Stimulated activated CD4-positive, alpha-beta T cell treated with anti-CD3 and anti-CD28 coated beads, Interleukin-4, amount 100 ng/mL, for 24 hours (primary cell): Measurements from ENCODE around the gene STOX2.

Experiments used
- DNase-seq: peaks from one replicate; pipeline ENCODE4 v3.0.0-alpha.2; 2020

Gene STOX2

DNA sequence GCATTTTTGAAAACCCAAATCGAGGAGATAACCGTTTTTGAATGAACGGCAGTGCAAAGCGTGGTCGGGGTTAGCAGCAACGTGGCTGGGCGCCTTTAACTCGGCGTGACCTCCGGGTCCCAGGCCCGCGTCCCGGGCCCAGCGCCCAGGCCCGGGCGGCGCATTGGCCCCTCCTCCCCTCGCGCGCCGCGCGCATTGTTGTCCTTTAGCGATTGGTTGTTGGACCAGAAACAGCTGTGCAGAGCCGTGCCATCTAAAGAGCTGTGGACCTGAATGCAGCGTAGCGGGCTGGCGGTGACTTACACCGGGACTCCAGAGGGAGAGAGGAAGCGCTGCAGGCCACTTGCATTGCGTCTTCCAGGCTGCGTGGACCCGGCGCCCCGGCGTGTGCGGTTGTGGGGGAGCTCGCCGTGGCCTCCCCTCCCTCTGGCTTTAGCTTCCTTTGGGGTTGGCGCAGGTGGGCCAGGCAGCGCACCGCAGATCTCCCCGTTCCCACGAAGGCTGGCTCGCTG is at the start of gene STOX2:
Gene STOX2, plus strand, starts transcription at position 227 of the 512 bp plus-strand sequence. CDS start 1,484 bp downstream, outside the sequence.
- no peak for DNase-seq

- DNase-seq, result no peak
Measured at GRCh38 chr4:183855323-183856190, 49.5 kb upstream of the STOX2 start.

DNA sequence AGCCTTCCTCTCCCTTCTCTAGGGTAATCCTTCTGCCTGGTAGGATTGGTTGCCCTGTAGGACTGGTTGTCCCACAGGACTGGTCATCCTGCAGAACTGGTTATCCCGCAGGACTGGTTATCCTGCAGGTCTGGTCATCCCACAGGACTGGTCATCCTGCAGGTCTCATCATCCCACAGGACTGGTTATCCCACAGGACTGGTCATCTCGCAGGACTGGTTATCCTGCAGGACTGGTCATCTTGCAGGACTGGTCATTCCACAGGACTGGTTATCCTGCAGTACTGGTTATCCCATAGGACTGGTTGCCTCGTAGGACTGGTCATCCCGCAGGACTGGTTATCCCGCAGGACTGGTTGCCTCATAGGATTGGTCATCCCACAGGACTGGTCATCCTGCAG is 48.1 kb upstream of the STOX2 start:
- DNase-seq, result no peak

DNA sequence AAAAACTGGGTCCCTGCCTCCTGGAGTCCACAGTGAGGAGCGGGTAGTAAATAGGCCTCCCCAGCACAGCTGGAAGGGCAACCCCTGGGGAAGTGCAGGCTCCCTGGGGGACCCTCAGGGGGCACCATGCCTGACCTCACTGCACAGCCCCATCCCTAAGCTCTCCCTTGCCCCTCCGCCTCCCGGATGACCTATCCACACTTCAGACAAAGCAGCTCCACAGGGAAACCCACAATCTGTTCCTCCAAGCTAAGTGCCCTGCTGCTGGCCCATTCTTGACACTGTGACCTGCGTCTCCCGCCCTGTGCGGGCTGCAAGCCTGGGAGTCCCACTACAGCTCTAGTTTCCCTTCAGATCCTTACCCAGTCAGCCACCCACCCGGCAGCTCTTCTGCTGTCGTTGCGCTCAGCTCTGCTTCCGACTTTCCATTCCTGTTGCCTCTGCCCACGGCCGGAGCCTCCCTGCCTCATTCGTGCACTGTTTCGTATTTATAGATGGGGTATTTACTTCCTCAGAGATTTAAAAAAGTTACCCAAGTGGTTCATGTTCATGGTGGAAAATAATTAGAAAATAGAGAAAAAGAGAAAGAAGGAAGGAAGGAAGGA is 47.0 kb upstream of the STOX2 start:
- no peak for DNase-seq

DNA sequence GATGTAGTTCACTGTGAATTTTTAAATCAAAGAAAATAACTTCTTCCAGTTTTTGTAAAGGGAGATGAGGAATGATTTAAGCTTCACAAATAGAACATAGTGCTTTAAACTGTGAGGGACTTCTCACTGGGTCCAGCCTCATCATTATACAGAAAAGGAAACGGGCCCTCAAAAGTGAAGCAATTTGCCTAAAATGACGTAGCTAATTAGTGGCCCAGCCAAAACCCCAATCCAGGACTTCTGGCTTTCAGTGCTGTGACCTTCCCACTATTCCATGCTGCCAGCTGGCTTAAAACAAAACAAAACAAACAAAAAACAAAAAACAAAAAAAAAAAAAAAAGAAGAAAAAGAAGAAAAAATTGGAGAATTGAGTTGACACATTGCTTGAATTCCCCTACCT is 45.0 kb upstream of the STOX2 start:
- no peak for DNase-seq

GRCh38 chr4:183860731-183861130 is 44.4 kb upstream of the STOX2 start:
- DNase-seq, result no peak

GRCh38 chr4:183861426-183861825 is 43.7 kb upstream of the STOX2 start:
- no peak for DNase-seq

- no peak for DNase-seq
Measured at GRCh38 chr4:183863155-183863825, 41.8 kb upstream of the STOX2 start.

DNA sequence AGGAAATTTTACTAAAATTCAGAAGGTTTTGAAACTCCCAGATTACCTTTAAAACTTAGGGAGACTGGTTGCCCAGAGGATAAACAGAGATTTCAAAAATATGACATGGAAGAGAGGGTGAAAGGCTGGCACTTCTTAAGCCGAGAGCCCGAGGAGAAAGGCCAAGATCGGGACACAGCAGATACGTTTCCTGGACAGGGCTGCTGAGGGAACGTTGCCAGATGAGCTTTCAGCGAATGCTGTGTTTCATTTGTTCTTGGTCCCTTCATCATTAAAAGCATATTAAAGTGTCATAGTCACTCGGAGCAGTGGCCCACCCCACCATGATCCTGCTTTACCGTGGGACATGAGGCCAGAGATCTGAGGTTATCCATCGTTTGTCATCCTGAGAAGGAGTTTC is 37.9 kb upstream of the STOX2 start:
- no peak for DNase-seq

- DNase-seq, result no peak
Measured at GRCh38 chr4:183870997-183871396, 34.1 kb upstream of the STOX2 start.

GRCh38 chr4:183871581-183871980 is 33.5 kb upstream of the STOX2 start:
- DNase-seq, result no peak

DNA sequence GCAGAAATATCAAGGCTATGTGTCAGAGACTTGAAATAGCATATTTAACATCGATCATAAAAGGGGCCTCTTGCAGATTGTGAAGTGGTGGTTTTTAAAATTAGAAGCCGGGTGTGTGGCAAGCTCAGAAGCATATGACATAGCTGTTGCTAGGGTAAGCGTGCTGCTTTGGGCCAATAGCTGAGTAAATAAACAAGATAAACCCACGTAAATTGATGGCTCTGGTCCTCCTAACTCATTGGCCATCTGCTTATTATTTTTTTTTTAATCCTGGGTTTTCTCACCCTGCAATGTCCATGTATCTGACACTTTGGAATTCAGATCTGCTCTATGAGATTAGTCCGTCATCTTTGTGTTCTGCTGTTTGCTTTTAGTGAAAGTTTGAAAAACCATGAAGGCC is 32.6 kb upstream of the STOX2 start:
- DNase-seq, result no peak

DNA sequence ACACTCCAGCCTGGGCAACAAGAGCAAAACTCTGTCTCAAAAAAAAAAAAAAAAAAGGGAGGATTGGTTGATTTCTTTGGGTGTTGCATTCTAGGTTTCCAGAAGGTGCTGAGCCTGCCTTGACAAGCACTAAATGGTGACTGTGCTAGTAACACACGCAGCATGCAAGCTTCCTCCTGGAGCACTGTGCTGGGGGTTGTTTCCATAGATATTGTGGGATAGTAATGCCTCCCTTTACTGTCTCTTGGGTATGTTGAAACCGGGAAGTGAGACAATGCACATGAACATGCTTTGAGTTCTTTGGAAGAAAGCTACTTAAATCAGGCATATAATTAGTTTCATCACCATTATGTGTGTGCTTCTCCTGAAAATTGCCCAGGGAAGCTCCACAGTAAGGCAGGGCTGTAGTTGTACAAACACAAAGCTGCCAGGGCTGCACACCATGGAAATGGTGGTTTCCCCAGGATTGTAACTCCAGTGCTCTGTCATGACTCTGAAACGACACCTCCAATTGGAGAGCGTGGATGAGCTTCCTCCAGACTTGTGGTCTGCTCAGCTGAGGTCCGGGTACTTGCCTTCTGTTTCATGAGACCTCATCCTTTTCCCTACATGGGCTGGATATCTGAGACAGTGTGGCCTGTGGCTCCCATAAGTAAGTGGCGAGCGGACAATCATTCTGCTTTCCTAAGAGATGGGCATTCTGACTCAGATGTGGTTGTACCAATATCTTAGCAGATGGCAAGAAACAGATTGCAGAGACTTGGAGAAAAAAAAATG is 31.5 kb upstream of the STOX2 start:
- no peak for DNase-seq

DNA sequence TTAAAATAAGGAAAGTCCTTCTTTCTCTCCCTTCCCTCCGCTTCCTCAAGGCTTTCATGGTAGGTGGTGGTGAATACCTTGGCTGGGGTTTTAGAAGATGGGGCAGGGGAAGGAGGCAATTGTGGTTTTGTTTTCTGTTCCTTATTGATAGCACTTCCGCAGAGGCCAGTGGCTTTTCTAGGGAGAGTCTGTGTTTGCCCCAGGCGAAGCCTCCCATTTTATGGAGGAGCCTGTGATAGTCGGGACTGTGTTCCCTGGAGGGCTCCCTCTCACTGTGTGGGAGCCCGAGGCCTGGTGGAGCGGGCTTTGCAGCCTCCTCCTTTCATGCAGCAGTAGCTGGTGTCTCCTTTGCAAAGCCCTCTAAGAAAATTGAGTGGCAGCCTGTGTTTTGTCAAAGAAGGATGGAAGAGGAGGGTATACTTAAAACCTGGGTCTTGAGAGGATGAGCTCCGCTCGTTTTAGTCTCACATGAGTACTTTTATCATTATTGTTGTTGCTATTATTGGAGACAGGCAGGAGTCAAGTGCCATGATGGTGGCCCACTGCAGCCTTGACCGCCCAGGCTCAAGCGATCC is 29.8 kb upstream of the STOX2 start:
- no peak for DNase-seq

- DNase-seq, result no peak
Measured at GRCh38 chr4:183876268-183876934, 28.7 kb upstream of the STOX2 start.

- no peak for DNase-seq
Measured at GRCh38 chr4:183878251-183878970, 26.7 kb upstream of the STOX2 start.

DNA sequence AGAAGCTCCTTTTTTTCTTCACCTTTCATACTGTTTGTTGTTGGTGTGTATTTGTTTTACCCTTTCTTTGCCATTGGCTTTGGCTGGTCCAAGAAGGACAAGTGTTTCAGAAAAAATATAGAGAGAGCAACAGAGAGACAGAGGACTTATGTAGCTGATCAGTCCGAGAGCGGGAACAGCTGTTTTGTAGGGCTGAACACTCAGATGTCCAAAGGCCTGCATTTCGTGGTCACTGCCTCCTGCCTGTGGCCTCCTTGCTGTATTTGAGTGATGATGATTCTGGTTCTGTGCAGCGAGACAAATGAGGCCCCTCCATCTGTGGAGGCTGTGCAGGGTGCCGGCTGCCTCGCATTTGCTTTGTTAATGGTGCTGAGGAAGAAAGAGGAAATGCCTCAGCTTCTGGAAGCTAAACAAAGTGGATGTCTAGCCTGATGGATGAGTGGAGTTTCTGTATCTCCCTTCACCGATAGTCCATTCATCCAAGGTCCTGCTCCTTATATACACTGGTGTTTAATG is 19.8 kb upstream of the STOX2 start:
- no peak for DNase-seq

DNA sequence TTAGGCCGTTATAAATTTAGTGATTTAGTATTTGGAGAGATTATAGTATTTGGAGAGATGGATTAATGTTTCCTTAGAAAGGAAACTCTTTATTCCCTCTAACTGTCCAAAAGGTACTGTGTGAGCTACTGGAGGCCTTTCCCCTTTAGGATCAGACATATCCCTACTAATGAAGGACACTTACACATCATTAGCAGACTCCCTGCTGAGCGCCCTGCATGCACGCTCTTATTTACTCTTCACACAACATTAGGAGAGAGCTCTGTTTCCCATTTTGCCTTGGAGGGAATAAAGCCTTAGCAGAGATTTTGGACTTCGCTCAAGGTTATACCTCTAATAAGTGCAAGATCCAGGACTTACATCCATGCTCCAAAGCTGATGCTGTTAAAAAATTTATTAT is 17.8 kb upstream of the STOX2 start:
- DNase-seq, result no peak

- DNase-seq, result no peak
Measured at GRCh38 chr4:183888564-183888963, 16.5 kb upstream of the STOX2 start.

DNA sequence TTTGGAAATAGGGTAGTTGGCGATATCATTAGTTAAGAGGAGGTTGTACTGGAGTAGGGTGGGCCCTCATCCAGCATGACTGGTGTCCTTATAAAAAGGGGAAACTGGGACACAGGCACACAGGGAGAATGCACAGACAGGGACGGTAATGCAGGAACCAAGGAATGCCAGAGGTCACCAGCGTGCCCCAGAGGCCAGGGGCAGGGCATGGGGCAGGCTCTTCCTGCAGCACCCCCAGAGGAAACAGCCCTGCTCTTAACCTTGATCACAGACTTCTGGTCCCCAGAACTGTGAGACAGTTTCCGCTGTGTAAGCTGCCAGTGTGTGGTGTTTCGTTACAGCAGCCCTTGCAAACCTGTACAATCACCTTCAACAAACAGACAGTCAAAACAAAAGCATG is 15.9 kb upstream of the STOX2 start:
- DNase-seq, result no peak

DNA sequence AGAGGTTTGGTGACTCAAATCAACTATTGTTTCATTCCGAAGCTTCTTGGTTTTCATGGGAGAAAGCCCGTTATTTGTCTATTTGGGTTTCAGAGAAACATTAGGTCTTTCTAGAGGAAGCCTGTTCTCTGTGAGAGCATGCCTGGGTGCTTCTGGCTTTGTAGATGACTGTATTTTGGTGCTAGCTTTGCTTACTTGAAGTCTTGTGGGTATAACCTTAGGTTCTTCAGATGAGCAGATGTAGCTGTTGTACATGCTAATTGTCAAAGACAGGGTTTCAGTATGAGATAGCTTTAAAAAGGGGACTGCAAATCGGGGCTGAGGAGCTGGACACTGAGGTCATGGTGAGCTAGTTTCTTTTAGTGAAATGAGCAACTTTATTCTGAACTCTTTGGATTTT is 7.9 kb upstream of the STOX2 start:
- no peak for DNase-seq
